Activated naive CD8-positive, alpha-beta T cell treated with anti-CD3 and anti-CD28 coated beads, Interleukin-2, amount 10 ng/mL, durations not matched to agents 7 days and 5 days (primary cell): ENCODE results near the gene STAT1. TPM values are rescaled to one million over a fixed set of nuclear protein-coding genes. Genes with fewer than 3 reads are reported as not detected.
"Not testable (repeated sequence)": the region's sequence is repeated elsewhere in the genome, so short reads cannot be mapped to it uniquely, and the experiment has no call there.

Experiments
- ATAC-seq: fragments of 150-1000 bp; cut with Tn5 transposase; one replicate; pipeline ENCODE4 v1.10.0; 2021; ENCODE audit warnings: low read depth, moderate library complexity
- POLR2A ChIA-PET: fragments of 350-600 bp; sonication (Branson Sonifier 250); formaldehyde crosslinking; loops from one replicate; lab custom pipeline; 2021; ENCODE audit warnings: antibody characterized with exemption; lab: Charles Lee
- DNase-seq: peaks from one replicate; pipeline ENCODE4 v3.0.0; 2021
- H3K27ac Mint-ChIP-seq: one replicate; pipeline ENCODE4 v1.8.0; 2022; ENCODE audit warnings: mild to moderate bottlenecking, mixed read lengths
- H3K27me3 Mint-ChIP-seq: one replicate; pipeline ENCODE4 v1.8.0; 2022; ENCODE audit warnings: mild to moderate bottlenecking, moderate library complexity, mixed read lengths
- H3K36me3 Mint-ChIP-seq: one replicate; pipeline ENCODE4 v1.8.0; 2021; ENCODE audit warnings: mild to moderate bottlenecking, mixed read lengths
- H3K4me1 Mint-ChIP-seq: one replicate; pipeline ENCODE4 v1.8.0; 2021; ENCODE audit warnings: mixed read lengths
- H3K4me3 Mint-ChIP-seq: one replicate; pipeline ENCODE4 v1.8.0; 2022; ENCODE audit warnings: mild to moderate bottlenecking, moderate library complexity, mixed read lengths
- H3K9me3 Mint-ChIP-seq: one replicate; pipeline ENCODE4 v1.8.0; 2021; ENCODE audit warnings: mixed read lengths
- total RNA-seq, 2 experiments: library from RNA; stranded (reverse); gene quantifications; one replicate each; pipeline ENCODE4 v1.2.3, GENCODE V29; 2021

The STAT1 gene
- total RNA-seq, 2 experiments from 2014 or later, result 544 to 571 TPM

DNA sequence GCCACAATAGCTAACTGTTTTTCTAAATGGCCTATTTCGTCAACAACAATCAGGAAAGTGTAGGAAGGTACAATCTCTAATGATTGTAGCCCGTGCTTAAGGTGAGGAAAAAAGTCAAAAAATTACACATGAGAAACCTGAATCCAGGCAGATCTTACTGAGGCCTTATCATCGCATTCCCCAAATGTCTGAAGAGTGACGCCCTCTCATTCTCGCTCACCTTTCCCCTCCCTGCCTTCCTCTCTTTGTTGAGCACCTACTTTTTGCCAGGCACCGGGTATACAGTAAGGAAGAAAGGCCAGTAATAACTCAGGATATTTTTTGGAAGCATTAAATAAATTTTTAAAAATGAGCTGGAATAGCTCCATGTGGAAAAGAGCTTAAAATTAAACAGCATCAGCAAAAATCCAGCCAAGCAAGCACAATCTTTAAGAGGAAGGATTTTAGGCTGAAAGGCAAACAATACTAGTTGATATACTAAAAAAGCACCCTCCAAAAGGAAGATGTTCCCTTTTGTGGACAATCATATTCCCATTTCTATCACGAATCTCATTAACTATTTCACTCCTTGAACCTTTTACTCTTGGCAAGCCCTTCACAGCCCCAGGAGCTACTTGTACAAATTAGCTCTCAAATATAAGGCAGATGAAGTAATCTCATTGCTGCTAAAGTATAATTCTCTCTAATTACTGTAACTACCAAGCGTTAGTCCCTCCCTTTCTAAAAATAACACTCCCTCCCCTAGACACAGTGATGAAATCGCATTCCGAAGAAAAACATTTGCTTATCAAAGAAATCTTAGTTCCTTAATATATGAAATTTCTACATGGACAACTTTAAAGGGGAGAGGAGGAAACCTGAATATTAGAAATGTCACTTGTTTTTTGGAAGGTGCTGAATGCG is 40.0 kb downstream of the STAT1 start:
- Mint-ChIP-seq H3K4me1 (peaks cover 31% of the 10 kb centered on the region), H3K27me3 (no peaks in the 10 kb centered on the region), H3K36me3 (peaks cover 68% of the 10 kb centered on the region), H3K9me3 (no peaks in the 10 kb centered on the region), H3K4me3 (no peak overlapping the region), H3K27ac (peak overlapping the region; percentile 17)
- POLR2A ChIA-PET, result interaction anchor here (0.8 to 2.8 kb wide), 3 partner anchors 10 to 15 kb away, joined by 3 to 12 read pairs (median 3); no protein-coding TSS in a partner anchor
- DNase-seq (no peak), ATAC-seq (no peak)

DNA sequence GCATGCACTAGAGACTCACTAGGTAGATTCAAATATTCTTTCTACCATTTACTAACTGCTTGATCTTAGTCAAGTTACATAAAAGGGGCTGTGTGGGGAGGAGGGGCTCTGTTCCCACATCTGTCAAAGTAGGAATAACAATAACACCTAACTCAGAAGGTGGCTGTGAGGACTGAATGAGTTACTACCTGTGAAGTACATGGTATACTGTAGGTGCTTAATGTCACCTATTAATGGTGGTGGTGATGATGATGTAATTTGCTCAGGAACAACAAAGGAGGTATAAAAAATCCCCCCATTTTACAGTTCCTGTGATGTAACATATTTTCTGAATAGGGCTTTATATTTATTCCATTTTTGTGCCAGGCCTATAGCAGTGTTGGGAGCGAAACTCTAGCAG is 40.7 kb downstream of the STAT1 start:
- ATAC-seq, result no peak
- no peak overlapping the region for H3K4me3 Mint-ChIP-seq
- H3K4me1 Mint-ChIP-seq, result peaks cover 24% of the 10 kb centered on the region
- H3K9me3 Mint-ChIP-seq, result no peaks in the 10 kb centered on the region
- H3K27ac Mint-ChIP-seq, result no peak overlapping the region
- DNase-seq, result no peak
- POLR2A ChIA-PET, result interaction anchor here (1.1 to 1.5 kb wide), 2 partner anchors 34 to 47 kb away, joined by 3 to 4 read pairs; no protein-coding TSS in a partner anchor
- H3K27me3 Mint-ChIP-seq, result no peaks in the 10 kb centered on the region
- peaks cover 65% of the 10 kb centered on the region for H3K36me3 Mint-ChIP-seq

DNA sequence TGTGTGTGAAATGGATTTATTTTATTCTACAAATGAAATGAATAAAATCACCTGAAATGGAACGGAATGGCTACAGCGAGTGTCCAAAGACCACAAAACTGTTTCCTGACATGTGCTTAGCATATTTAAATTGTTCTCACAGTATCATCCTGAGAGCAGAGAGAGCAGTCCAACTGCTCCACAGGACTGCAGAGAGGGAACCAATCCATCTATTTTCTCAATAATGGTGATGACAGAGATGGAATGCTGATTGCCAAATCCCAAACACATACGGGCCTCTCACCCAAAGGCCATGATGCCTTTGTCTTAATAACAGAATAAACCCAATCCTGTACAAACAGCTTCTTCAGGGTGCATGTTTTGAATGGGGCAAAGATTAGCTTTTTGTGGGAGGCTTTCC is 41.1 kb downstream of the STAT1 start:
- H3K27ac Mint-ChIP-seq, result no peak overlapping the region
- POLR2A ChIA-PET, result interaction anchor here (1.1 to 1.5 kb wide), 2 partner anchors 35 to 47 kb away, joined by 3 to 4 read pairs; no protein-coding TSS in a partner anchor

DNA sequence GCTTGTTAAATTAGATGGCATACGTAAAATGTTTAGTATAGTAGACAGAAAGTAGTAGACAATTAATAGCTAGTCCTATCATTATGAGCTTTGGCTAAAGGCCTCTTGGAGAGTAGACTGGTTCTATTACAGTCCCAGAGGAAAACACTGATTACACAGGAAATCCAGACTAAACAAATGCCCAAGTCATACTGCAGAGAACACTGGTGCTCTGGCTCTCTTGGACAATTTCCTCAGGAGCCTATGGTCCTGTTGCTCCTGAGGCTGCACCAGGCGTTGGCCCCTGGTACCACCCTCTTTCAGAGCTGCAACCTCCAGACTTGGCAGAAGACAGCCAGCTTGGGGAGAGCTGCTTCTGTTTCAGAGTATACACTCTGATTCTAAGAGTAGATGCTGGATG is 41.8 kb downstream of the STAT1 start:
- Mint-ChIP-seq H3K9me3 (no peaks in the 10 kb centered on the region), H3K27ac (no peak overlapping the region), H3K27me3 (no peaks in the 10 kb centered on the region), H3K4me3 (no peak overlapping the region), H3K36me3 (peaks cover 61% of the 10 kb centered on the region), H3K4me1 (peaks cover 19% of the 10 kb centered on the region)
- no peak for ATAC-seq
- DNase-seq, result no peak
- POLR2A ChIA-PET, result interaction anchor here (0.7 to 1.5 kb wide), 3 partner anchors 36 to 182 kb away, joined by 3 to 4 read pairs (median 3); no protein-coding TSS in a partner anchor

More for the DNA sequence above, 41.1 kb downstream of the STAT1 start:
- ATAC-seq (no peak), DNase-seq (no peak)
- H3K36me3 Mint-ChIP-seq, result peaks cover 65% of the 10 kb centered on the region
- H3K4me3 Mint-ChIP-seq, result no peak overlapping the region
- H3K9me3 Mint-ChIP-seq, result no peaks in the 10 kb centered on the region
- H3K27me3 Mint-ChIP-seq, result no peaks in the 10 kb centered on the region
- H3K4me1 Mint-ChIP-seq, result peaks cover 23% of the 10 kb centered on the region

DNA sequence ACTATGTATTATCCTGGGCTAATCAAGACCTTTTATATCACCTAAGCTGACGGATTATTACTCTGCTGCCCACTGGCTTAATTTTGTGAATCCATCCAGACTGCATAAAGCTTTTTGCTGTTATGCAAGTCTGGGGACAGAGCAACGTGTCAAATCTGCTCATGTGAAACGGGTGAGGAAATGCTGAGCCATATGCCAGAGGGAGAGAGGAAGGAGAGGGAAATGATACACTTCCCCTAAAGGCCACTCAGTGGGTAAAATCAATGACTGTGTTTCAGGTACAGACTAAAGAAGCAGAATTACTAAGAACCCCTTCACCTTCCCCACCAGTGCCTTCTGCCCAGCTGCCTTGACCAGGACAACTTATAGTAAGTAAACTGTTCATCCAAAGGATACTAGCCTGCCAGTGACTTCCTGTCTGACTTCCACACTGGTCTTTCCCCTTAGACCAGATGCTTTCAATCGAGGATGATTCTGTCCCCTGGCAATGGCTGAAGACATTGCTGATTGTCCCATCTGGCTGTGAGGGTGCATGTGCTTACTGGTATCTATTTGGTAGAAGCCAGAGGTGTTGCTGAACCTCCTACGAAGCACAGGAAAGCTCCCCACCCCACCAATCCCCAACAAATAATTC is 43.0 kb downstream of the STAT1 start:
- no peaks in the 10 kb centered on the region for H3K27me3 Mint-ChIP-seq
- H3K36me3 Mint-ChIP-seq, result peaks cover 60% of the 10 kb centered on the region
- peak overlapping the region; percentile 28 for H3K27ac Mint-ChIP-seq
- no peak for DNase-seq
- H3K4me3 Mint-ChIP-seq, result no peak overlapping the region
- H3K4me1 Mint-ChIP-seq, result peaks cover 21% of the 10 kb centered on the region
- POLR2A ChIA-PET, result no interaction called here
- no peaks in the 10 kb centered on the region for H3K9me3 Mint-ChIP-seq
- ATAC-seq, result no peak

DNA sequence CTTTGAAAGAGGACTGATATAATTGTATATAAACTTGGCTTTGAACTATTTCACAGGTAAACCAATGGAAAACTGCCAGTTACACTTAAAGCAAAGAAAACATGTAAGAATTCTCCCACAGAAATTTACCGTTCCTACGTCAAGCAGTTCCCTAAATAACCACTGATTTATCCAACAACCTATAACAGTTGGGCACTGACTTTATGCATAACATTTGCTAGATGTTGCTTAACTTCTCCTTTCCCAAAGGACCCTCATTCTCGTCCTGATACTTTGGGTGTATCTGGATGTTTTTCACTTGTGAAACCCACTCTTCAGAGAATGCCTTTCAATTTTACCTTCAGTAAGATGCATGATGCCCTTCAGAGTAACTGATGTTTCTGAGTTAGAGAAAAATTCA is 43.8 kb downstream of the STAT1 start:
- peaks cover 26% of the 10 kb centered on the region for H3K4me1 Mint-ChIP-seq
- no peak overlapping the region for H3K4me3 Mint-ChIP-seq
- DNase-seq (no peak), ATAC-seq (no peak)
- H3K27ac Mint-ChIP-seq, result peak overlapping the region; percentile 52
- peaks cover 54% of the 10 kb centered on the region for H3K36me3 Mint-ChIP-seq
- H3K9me3 Mint-ChIP-seq, result no peaks in the 10 kb centered on the region
- POLR2A ChIA-PET, result interaction anchor here (1.1 kb wide), 1 partner anchor 8 kb away, joined by 3 read pairs; no protein-coding TSS in a partner anchor
- H3K27me3 Mint-ChIP-seq, result no peaks in the 10 kb centered on the region

DNA sequence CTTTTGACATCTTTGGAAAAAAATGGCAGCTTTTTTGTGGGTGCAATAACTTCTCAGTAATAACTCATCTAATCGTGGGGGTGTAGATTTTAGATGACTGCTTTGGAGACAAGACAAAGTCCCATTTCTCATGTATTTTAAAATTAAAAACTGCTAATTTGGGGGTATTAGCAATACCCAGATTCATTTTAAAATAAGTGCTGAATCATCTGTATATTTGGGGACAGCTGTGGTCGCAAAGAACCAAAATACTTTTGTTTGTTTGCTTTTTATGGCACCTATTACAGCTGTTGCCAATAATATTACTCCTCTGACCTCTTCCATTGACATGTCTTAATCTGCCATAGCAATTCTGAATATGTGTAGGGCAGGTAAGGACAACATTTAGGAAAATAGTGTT is 45.4 kb downstream of the STAT1 start:
- POLR2A ChIA-PET, result interaction anchor here (1.2 to 1.3 kb wide), 2 partner anchors 9 to 52 kb away, joined by 3 to 4 read pairs; no protein-coding TSS in a partner anchor
- no peak overlapping the region for H3K27ac Mint-ChIP-seq
- H3K9me3 Mint-ChIP-seq, result no peaks in the 10 kb centered on the region
- DNase-seq (no peak), ATAC-seq (no peak)
- H3K4me1 Mint-ChIP-seq, result peaks cover 31% of the 10 kb centered on the region
- no peak overlapping the region for H3K4me3 Mint-ChIP-seq
- H3K36me3 Mint-ChIP-seq, result peaks cover 52% of the 10 kb centered on the region
- no peaks in the 10 kb centered on the region for H3K27me3 Mint-ChIP-seq

DNA sequence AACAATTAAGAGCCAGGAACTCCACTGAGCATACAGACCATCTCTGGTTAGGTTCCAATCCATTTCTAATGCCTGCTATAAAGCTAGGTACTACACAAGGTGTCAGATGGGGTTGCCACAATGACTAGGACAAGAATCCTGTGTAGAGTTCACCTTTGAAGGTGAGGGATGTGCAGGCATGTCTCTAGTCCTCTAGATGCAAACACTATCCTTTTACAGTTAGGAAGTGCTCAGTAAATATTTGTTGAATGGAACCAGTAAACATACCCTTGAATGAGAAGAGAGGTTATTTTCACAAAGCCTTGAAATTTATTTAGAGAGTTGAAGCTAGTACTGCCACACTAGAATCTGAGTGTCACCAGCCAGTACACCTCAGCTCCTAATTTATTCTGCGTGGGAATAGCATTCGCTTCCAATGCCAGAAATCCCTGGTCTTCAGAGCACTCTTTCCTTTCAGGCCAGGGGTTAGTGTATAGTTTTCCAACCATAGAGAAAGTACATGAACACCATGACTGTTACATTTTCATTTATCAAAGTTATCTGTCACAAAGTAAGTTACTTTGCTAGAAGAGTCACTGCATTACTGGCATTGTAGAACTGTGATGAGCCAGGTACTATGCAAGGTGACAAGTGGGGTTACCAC is 48.3 kb downstream of the STAT1 start:
- POLR2A ChIA-PET, result interaction anchor here (1.1 to 1.5 kb wide), 2 partner anchors 19 to 86 kb away, joined by 3 to 6 read pairs; no protein-coding TSS in a partner anchor
- no peak overlapping the region for H3K4me3 Mint-ChIP-seq
- H3K27ac Mint-ChIP-seq, result no peak overlapping the region

DNA sequence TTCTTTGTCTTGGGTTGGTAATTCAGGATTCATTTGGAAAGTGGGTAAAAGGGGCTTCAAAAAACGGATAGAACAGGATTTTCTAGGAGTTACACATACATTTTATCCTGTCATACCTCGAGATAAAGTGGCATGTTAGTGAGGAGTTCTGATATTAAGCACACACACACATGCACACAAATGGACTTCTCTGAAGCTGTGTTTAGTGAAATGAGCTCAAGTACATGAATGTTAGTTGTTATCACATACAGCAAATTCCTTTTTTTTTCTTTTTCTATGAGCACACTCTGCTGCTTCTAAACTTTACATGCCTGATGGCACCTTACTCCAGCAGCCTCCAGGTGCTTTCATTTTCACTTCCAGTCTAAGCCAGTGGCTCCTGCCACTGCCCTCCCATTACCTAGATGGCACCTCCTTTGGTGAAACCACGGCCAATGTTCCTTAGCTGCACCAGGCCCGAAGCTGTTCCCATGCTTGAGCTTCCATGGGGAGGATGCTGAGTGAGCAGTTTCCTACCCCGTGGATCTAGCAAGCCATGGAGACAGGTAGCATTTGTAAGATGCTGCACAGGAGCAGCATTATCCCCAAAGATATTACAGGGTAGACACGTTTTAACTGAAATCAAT is 49.7 kb downstream of the STAT1 start:
- Mint-ChIP-seq H3K9me3 (no peaks in the 10 kb centered on the region), H3K4me3 (peak overlapping the region; percentile 13), H3K27ac (peak overlapping the region; percentile 67), H3K36me3 (peaks cover 42% of the 10 kb centered on the region), H3K27me3 (no peaks in the 10 kb centered on the region), H3K4me1 (peaks cover 39% of the 10 kb centered on the region)
- POLR2A ChIA-PET, result interaction anchor here (0.8 to 1.5 kb wide), 5 partner anchors 10 to 84 kb away, joined by 3 to 6 read pairs (median 3); no protein-coding TSS in a partner anchor
- peak; percentile 33 for ATAC-seq
- no peak for DNase-seq

More for the DNA sequence above, 48.3 kb downstream of the STAT1 start:
- Mint-ChIP-seq H3K9me3 (no peaks in the 10 kb centered on the region), H3K36me3 (peaks cover 53% of the 10 kb centered on the region), H3K4me1 (peaks cover 41% of the 10 kb centered on the region), H3K27me3 (no peaks in the 10 kb centered on the region)
- ATAC-seq (no peak), DNase-seq (no peak)

DNA sequence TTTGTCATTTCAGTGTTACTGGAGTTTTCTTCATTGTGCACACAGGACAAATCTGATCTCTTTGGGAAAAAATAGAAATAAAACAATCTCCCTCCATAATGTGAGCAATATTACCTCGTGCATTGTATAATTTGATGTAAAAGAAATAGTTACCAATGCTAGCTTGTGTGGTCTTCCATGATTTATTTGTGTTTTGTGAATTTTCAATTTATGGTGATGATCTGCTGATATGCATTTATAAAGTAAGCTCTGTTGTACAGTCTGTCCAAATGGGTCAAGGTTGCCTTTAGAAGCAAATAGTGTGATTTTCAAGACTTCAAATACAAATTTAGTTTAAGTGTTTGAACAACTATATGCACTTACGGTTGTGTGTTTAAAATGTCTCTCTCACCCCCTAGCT is 50.9 kb downstream of the STAT1 start:
- Mint-ChIP-seq H3K27ac (peak overlapping the region; percentile 66), H3K9me3 (no peaks in the 10 kb centered on the region), H3K4me3 (no peak overlapping the region), H3K27me3 (no peaks in the 10 kb centered on the region), H3K36me3 (peaks cover 39% of the 10 kb centered on the region), H3K4me1 (peaks cover 41% of the 10 kb centered on the region)
- POLR2A ChIA-PET, result interaction anchor here (1.1 to 1.3 kb wide), 3 partner anchors 11 to 51 kb away, joined by 3 to 4 read pairs (median 3); partner anchors contain the start of gene STAT1
- no peak for DNase-seq
- no peak for ATAC-seq

DNA sequence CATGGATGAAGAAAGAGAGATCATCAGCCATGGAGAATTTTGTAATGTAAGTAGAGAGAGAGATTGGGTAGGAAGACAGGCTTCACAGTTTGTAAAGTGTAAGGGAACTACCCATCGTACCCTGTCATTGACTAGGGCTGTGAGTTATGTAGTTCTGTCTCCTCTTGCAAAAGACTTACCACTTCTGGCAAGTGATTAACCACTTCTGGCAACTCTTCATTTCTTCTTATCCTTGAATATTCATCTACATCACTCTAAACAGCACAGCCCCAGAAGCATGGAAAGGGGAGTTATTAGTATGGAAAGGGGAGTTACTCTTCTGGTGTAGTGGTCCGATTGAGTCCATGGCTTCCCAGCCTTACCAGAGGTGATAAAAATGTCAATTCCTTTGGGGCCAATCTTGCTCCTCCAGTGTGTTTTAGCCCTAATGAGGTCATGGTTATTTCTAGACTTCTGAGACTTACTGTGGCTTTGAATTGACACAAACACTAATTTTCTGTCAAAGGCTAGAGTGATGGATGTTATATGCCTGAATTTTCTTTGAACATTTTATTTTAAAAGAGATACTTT is 52.0 kb downstream of the STAT1 start:
- POLR2A ChIA-PET, result no interaction called here
- H3K4me1 Mint-ChIP-seq, result peaks cover 38% of the 10 kb centered on the region
- ATAC-seq (peak; percentile 33), DNase-seq (no peak)
- peaks cover 41% of the 10 kb centered on the region for H3K36me3 Mint-ChIP-seq
- no peaks in the 10 kb centered on the region for H3K9me3 Mint-ChIP-seq
- peak overlapping the region; percentile 31 for H3K27ac Mint-ChIP-seq
- H3K27me3 Mint-ChIP-seq, result no peaks in the 10 kb centered on the region
- H3K4me3 Mint-ChIP-seq, result no peak overlapping the region

DNA sequence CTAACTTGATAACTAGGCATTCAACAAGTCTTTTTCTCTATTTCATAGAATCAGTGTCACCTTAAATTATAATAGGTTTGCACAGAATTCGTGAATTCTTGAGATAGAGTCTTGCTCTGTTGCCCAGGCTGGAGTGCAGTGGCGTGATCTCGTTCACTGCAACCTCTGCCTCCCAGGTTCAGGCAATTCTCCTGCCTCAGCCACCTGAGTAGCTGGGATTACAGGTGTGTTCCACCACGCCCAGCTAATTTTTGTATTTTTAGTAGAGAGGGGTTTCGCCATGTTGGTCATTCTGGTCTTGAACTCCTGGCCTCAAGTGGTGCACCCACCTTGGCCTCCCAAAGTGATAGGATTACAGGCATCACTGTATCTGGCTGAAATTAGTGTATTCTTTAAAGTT is 52.9 kb downstream of the STAT1 start:
- POLR2A ChIA-PET, result interaction anchor here (1.0 kb wide), 1 partner anchor 177 kb away, joined by 3 read pairs; no protein-coding TSS in a partner anchor
- ATAC-seq, H3K9me3 Mint-ChIP-seq, DNase-seq, H3K4me3 Mint-ChIP-seq, H3K27me3 Mint-ChIP-seq: not testable (repeated sequence)
- H3K27ac Mint-ChIP-seq, result peak overlapping the region; percentile 54
- peaks cover 36% of the 10 kb centered on the region for H3K4me1 Mint-ChIP-seq
- peaks cover 47% of the 10 kb centered on the region for H3K36me3 Mint-ChIP-seq
